Ectodermal cell (in vitro differentiated cells): Measurements from ENCODE around the gene DOK6.

Experiments used
- H3K27ac ChIP-seq: 2 replicates; pipeline ENCODE4 v1.7.0; 2013; ENCODE audit warnings: mild to moderate bottlenecking, low read depth, low read length; ENCODE audit not compliant: insufficient read depth, poor library complexity, severe bottlenecking
- H3K27me3 ChIP-seq: 2 replicates; pipeline ENCODE4 v1.7.0; 2013; ENCODE audit warnings: mild to moderate bottlenecking, low read length; ENCODE audit not compliant: insufficient read depth, control insufficient read depth, poor library complexity, severe bottlenecking
- H3K36me3 ChIP-seq: one replicate; pipeline ENCODE4 v1.7.0; 2013; ENCODE audit warnings: low read length; ENCODE audit not compliant: control insufficient read depth, insufficient read depth
- H3K4me1 ChIP-seq: one replicate; pipeline ENCODE4 v1.7.0; 2013; ENCODE audit warnings: low read length; ENCODE audit not compliant: control insufficient read depth, insufficient read depth
- H3K4me3 ChIP-seq: 2 replicates; pipeline ENCODE4 v1.7.0; 2013; ENCODE audit warnings: low read depth, low read length, control low read depth; ENCODE audit not compliant: insufficient read depth
- H3K9me3 ChIP-seq: 2 replicates; pipeline ENCODE4 v1.7.0; 2013; ENCODE audit warnings: mild to moderate bottlenecking, low read length, moderate library complexity; ENCODE audit not compliant: control insufficient read depth
- WGBS, 2 experiments: methylation state at CpG; one replicate each; pipeline ENCODE4 v1.1.7; 2013; ENCODE audit warnings: missing lambda C conversion rate in 2 of 2; 5-methylcytosine and 5-hydroxymethylcytosine counted together

Gene DOK6

GRCh38 chr18:69838003-69838402 is 437.3 kb downstream of the DOK6 start:
- WGBS, 2 experiments, result no CpG with 5 or more reads among the region's 1 CpG
- no peaks in the 10 kb centered on the region for H3K4me1 ChIP-seq

GRCh38 chr18:69838620-69839411 is 438.1 kb downstream of the DOK6 start:
- no peaks in the 10 kb centered on the region for H3K27me3 ChIP-seq
- H3K9me3 ChIP-seq, result no peaks in the 10 kb centered on the region
- H3K4me1 ChIP-seq, result no peaks in the 10 kb centered on the region
- no peaks in the 10 kb centered on the region for H3K36me3 ChIP-seq
- 91 to 92% methylated on average over 3 of the region's 3 CpGs for WGBS, 2 experiments
- no peak overlapping the region for H3K4me3 ChIP-seq
- H3K27ac ChIP-seq, result no peak overlapping the region

More at GRCh38 chr18:69838003-69838402, 437.3 kb downstream of the DOK6 start:
- Histone ChIP-seq H3K27ac (no peak overlapping the region), H3K9me3 (no peaks in the 10 kb centered on the region), H3K36me3 (no peaks in the 10 kb centered on the region), H3K4me3 (no peak overlapping the region), H3K27me3 (no peaks in the 10 kb centered on the region)

- WGBS, 2 experiments, result 93 to 96% methylated on average over 11 of the region's 11 CpGs
- H3K4me3 ChIP-seq, result no peak overlapping the region
- H3K4me1 ChIP-seq, result no peaks in the 10 kb centered on the region
- no peaks in the 10 kb centered on the region for H3K36me3 ChIP-seq
- H3K27ac ChIP-seq, result no peak overlapping the region
- H3K9me3 ChIP-seq, result no peaks in the 10 kb centered on the region
- no peaks in the 10 kb centered on the region for H3K27me3 ChIP-seq
These were observed 438.8 kb downstream of the DOK6 start for GRCh38 chr18:69839497-69839896.

GRCh38 chr18:69840001-69840400 is 439.3 kb downstream of the DOK6 start:
- Histone ChIP-seq H3K27me3 (no peaks in the 10 kb centered on the region), H3K9me3 (no peaks in the 10 kb centered on the region), H3K4me3 (no peak overlapping the region), H3K36me3 (no peaks in the 10 kb centered on the region), H3K4me1 (no peaks in the 10 kb centered on the region), H3K27ac (no peak overlapping the region)
- 89 to 91% methylated on average over 11 of the region's 11 CpGs for WGBS, 2 experiments

- Histone ChIP-seq H3K4me3 (no peak overlapping the region), H3K27ac (no peak overlapping the region), H3K4me1 (no peaks in the 10 kb centered on the region), H3K36me3 (no peaks in the 10 kb centered on the region), H3K9me3 (no peaks in the 10 kb centered on the region), H3K27me3 (no peaks in the 10 kb centered on the region)
- WGBS, 2 experiments, result 93 to 94% methylated on average over 7 of the region's 7 CpGs
These were observed 439.8 kb downstream of the DOK6 start for GRCh38 chr18:69840445-69840844.

GRCh38 chr18:69841117-69841516 is 440.4 kb downstream of the DOK6 start:
- Histone ChIP-seq H3K4me3 (no peak overlapping the region), H3K36me3 (no peaks in the 10 kb centered on the region), H3K9me3 (no peaks in the 10 kb centered on the region), H3K27me3 (no peaks in the 10 kb centered on the region), H3K4me1 (no peaks in the 10 kb centered on the region), H3K27ac (no peak overlapping the region)
- WGBS, 2 experiments, result 96 to 97% methylated on average over 9 of the region's 9 CpGs

- H3K4me1 ChIP-seq, result no peaks in the 10 kb centered on the region
- 76 to 78% methylated on average over 5 of the region's 5 CpGs for WGBS, 2 experiments
- no peaks in the 10 kb centered on the region for H3K9me3 ChIP-seq
- H3K27me3 ChIP-seq, result no peaks in the 10 kb centered on the region
- H3K4me3 ChIP-seq, result no peak overlapping the region
- no peaks in the 10 kb centered on the region for H3K36me3 ChIP-seq
- no peak overlapping the region for H3K27ac ChIP-seq
These were observed 442.3 kb downstream of the DOK6 start for GRCh38 chr18:69843015-69843414.

GRCh38 chr18:69844656-69845055 is 444.0 kb downstream of the DOK6 start:
- Histone ChIP-seq H3K36me3 (no peaks in the 10 kb centered on the region), H3K27ac (no peak overlapping the region), H3K4me1 (no peaks in the 10 kb centered on the region), H3K4me3 (no peak overlapping the region), H3K27me3 (no peaks in the 10 kb centered on the region), H3K9me3 (no peaks in the 10 kb centered on the region)
- WGBS, 2 experiments, result 96% methylated on average over 2 of the region's 2 CpGs; no CpG with 5 or more reads in 1 of the 2 experiments

GRCh38 chr18:69845593-69846506 is 445.2 kb downstream of the DOK6 start:
- no peak overlapping the region for H3K4me3 ChIP-seq
- H3K27ac ChIP-seq, result no peak overlapping the region
- H3K9me3 ChIP-seq, result no peaks in the 10 kb centered on the region
- H3K27me3 ChIP-seq, result no peaks in the 10 kb centered on the region
- WGBS, 2 experiments, result 93 to 96% methylated on average over 8 of the region's 8 CpGs
- no peaks in the 10 kb centered on the region for H3K4me1 ChIP-seq
- no peaks in the 10 kb centered on the region for H3K36me3 ChIP-seq

- 90 to 91% methylated on average over 3 of the region's 4 CpGs for WGBS, 2 experiments
- Histone ChIP-seq H3K4me1 (no peaks in the 10 kb centered on the region), H3K27me3 (no peaks in the 10 kb centered on the region), H3K9me3 (no peaks in the 10 kb centered on the region), H3K4me3 (no peak overlapping the region), H3K27ac (no peak overlapping the region), H3K36me3 (no peaks in the 10 kb centered on the region)
These were observed 452.4 kb downstream of the DOK6 start for GRCh38 chr18:69853051-69853450.
